HUES48 (cell line): ENCODE measurements around the gene FLT3.
"Not testable (repeated sequence)": the region's sequence is repeated elsewhere in the genome, so short reads cannot be mapped to it uniquely, and the experiment has no call there.

ENCODE experiments used
- H3K27ac ChIP-seq: one replicate; pipeline ENCODE4 v1.7.0; 2013; ENCODE audit warnings: low read depth, low read length, inconsistent platforms
- H3K27me3 ChIP-seq: 2 replicates; pipeline ENCODE4 v1.6.1; 2013; ENCODE audit warnings: mild to moderate bottlenecking, low read length; ENCODE audit not compliant: control insufficient read depth, insufficient read depth
- H3K36me3 ChIP-seq: 2 replicates; pipeline ENCODE4 v1.6.1; 2013; ENCODE audit warnings: low read length; ENCODE audit not compliant: control insufficient read depth, insufficient read depth
- H3K4me1 ChIP-seq: 2 replicates; pipeline ENCODE4 v1.6.1; 2013; ENCODE audit warnings: mild to moderate bottlenecking, low read length; ENCODE audit not compliant: control insufficient read depth, insufficient read depth
- H3K4me3 ChIP-seq: 2 replicates; pipeline ENCODE4 v1.5.1; 2013; ENCODE audit warnings: mild to moderate bottlenecking, low read depth, low read length
- H3K9ac ChIP-seq: 2 replicates; pipeline ENCODE4 v1.6.1; 2013; ENCODE audit warnings: mild to moderate bottlenecking, low read depth, low read length, moderate library complexity
- H3K9me3 ChIP-seq: 2 replicates; pipeline ENCODE4 v1.6.1; 2013; ENCODE audit warnings: low read length; ENCODE audit not compliant: control insufficient read depth, insufficient read depth

FLT3 gene

GRCh38 chr13:27964741-27965323 lies 135.5 kb downstream of the FLT3 start:
- no peaks in the 10 kb centered on the region for H3K36me3 ChIP-seq
- peaks cover 100% of the 10 kb centered on the region for H3K27me3 ChIP-seq
- no peak overlapping the region for H3K4me3 ChIP-seq
- peaks cover 39% of the 10 kb centered on the region for H3K4me1 ChIP-seq
- no peak overlapping the region for H3K27ac ChIP-seq
- no peaks in the 10 kb centered on the region for H3K9me3 ChIP-seq
- H3K9ac ChIP-seq: no peak overlapping the region

- not testable (repeated sequence) for H3K4me3 ChIP-seq, H3K27ac ChIP-seq, H3K9ac ChIP-seq, H3K9me3 ChIP-seq, H3K36me3 ChIP-seq
- Histone ChIP-seq H3K4me1 (peaks cover 32% of the 10 kb centered on the region), H3K27me3 (peaks cover 100% of the 10 kb centered on the region)
Observed at GRCh38 chr13:27964206-27964605, 136.2 kb downstream of the FLT3 start.

- no peak overlapping the region for H3K4me3 ChIP-seq
- no peaks in the 10 kb centered on the region for H3K36me3 ChIP-seq
- H3K27me3 ChIP-seq: peaks cover 100% of the 10 kb centered on the region
- H3K27ac ChIP-seq: no peak overlapping the region
- H3K4me1 ChIP-seq: peaks cover 31% of the 10 kb centered on the region
- no peak overlapping the region for H3K9ac ChIP-seq
- H3K9me3 ChIP-seq: no peaks in the 10 kb centered on the region
Observed at GRCh38 chr13:27963491-27963890, 136.9 kb downstream of the FLT3 start.

GRCh38 chr13:27962982-27963381 lies 137.4 kb downstream of the FLT3 start:
- no peak overlapping the region for H3K27ac ChIP-seq
- H3K27me3 ChIP-seq: peaks cover 100% of the 10 kb centered on the region

GRCh38 chr13:27962128-27962841 lies 138.1 kb downstream of the FLT3 start:
- peaks cover 31% of the 10 kb centered on the region for H3K4me1 ChIP-seq
- peaks cover 100% of the 10 kb centered on the region for H3K27me3 ChIP-seq
- no peaks in the 10 kb centered on the region for H3K9me3 ChIP-seq
- H3K4me3 ChIP-seq: no peak overlapping the region
- no peak overlapping the region for H3K27ac ChIP-seq
- H3K36me3 ChIP-seq: no peaks in the 10 kb centered on the region
- H3K9ac ChIP-seq: no peak overlapping the region

More at GRCh38 chr13:27962982-27963381, 137.4 kb downstream of the FLT3 start:
- H3K4me1 ChIP-seq: peaks cover 31% of the 10 kb centered on the region
- no peak overlapping the region for H3K4me3 ChIP-seq
- no peaks in the 10 kb centered on the region for H3K9me3 ChIP-seq
- H3K9ac ChIP-seq: no peak overlapping the region
- no peaks in the 10 kb centered on the region for H3K36me3 ChIP-seq

GRCh38 chr13:27961227-27962085 lies 138.9 kb downstream of the FLT3 start:
- Histone ChIP-seq H3K27ac (no peak overlapping the region), H3K9ac (no peak overlapping the region), H3K9me3 (no peaks in the 10 kb centered on the region), H3K27me3 (peaks cover 100% of the 10 kb centered on the region), H3K36me3 (no peaks in the 10 kb centered on the region), H3K4me1 (peaks cover 29% of the 10 kb centered on the region), H3K4me3 (no peak overlapping the region)

GRCh38 chr13:27960362-27961226 lies 139.8 kb downstream of the FLT3 start:
- Histone ChIP-seq H3K9me3 (no peaks in the 10 kb centered on the region), H3K4me3 (peak overlapping the region; percentile 4; the same call in 1 of the 2 replicates), H3K4me1 (peaks cover 23% of the 10 kb centered on the region), H3K9ac (no peak overlapping the region), H3K36me3 (no peaks in the 10 kb centered on the region), H3K27me3 (peaks cover 100% of the 10 kb centered on the region), H3K27ac (peak overlapping the region; percentile 2)

GRCh38 chr13:27959976-27960361 lies 140.4 kb downstream of the FLT3 start:
- H3K9me3 ChIP-seq: no peaks in the 10 kb centered on the region
- no peaks in the 10 kb centered on the region for H3K36me3 ChIP-seq
- H3K9ac ChIP-seq: no peak overlapping the region
- H3K4me3 ChIP-seq: no peak overlapping the region
- H3K4me1 ChIP-seq: peaks cover 18% of the 10 kb centered on the region
- H3K27me3 ChIP-seq: peaks cover 100% of the 10 kb centered on the region
- no peak overlapping the region for H3K27ac ChIP-seq

- no peak overlapping the region for H3K4me3 ChIP-seq
- H3K9me3 ChIP-seq: no peaks in the 10 kb centered on the region
- no peak overlapping the region for H3K9ac ChIP-seq
- peaks cover 100% of the 10 kb centered on the region for H3K27me3 ChIP-seq
- H3K27ac ChIP-seq: no peak overlapping the region
- H3K36me3 ChIP-seq: no peaks in the 10 kb centered on the region
- H3K4me1 ChIP-seq: peaks cover 3% of the 10 kb centered on the region; the same call in 1 of the 2 replicates
Observed at GRCh38 chr13:27956576-27957300, 143.6 kb downstream of the FLT3 start.

- Histone ChIP-seq H3K36me3 (no peaks in the 10 kb centered on the region), H3K4me1 (no peaks in the 10 kb centered on the region), H3K27ac (no peak overlapping the region), H3K4me3 (no peak overlapping the region), H3K27me3 (peaks cover 99% of the 10 kb centered on the region), H3K9me3 (no peaks in the 10 kb centered on the region), H3K9ac (no peak overlapping the region)
Observed at GRCh38 chr13:27955014-27955591, 145.3 kb downstream of the FLT3 start.
